ENCODE measurements around the gene MSANTD2. TPM values are rescaled to one million over a fixed set of nuclear protein-coding genes. Genes with fewer than 3 reads are reported as not detected.

MSANTD2 gene
- total RNA-seq, 4 donors from 2014 or later: 19.8 to 32.8 (median 23.5) TPM

DNA sequence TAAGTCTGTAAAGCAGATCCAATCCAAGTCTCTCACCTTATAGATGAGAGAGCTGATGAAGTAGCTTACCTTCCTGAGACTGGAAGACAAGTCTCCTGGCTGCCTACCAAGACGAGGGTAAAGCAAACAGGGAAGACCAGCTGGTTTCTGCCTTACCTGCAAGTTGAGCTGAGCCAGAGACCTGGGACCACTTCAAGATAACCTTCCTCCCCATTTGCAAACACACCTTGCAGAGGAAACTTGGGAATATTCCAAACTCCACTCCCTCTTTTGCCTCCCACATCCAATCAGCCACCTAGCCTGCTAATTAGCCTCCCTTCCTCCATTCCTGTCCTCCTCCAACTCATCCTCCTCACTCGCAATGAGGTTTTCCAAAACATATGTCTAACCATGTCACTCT is 41.6 kb upstream of the MSANTD2 start:
- Histone ChIP-seq H3K4me3 (no peak overlapping the region), H3K36me3 (no peaks in the 10 kb centered on the region), H3K27me3 (peaks cover 8 to 92% of the 10 kb centered on the region in 2 donors), H3K9me3 (no peaks in the 10 kb centered on the region), H3K4me1 (peaks cover 0 to 38% (median 16%) of the 10 kb centered on the region in 4 donors), H3K27ac (no peak overlapping the region)
- DNase-seq (ENCODE audit: low spot score in 2 of 2): no peak
- 45 to 53% methylated on average over 2 of the region's 2 CpGs for WGBS, 2 donors
- TF ChIP-seq POLR2A (IDR thresholded peaks at IDR 0.05) (no peak), EP300 (IDR thresholded peaks at IDR 0.05) (no peak)
- TF ChIP-seq, protein P1, sequence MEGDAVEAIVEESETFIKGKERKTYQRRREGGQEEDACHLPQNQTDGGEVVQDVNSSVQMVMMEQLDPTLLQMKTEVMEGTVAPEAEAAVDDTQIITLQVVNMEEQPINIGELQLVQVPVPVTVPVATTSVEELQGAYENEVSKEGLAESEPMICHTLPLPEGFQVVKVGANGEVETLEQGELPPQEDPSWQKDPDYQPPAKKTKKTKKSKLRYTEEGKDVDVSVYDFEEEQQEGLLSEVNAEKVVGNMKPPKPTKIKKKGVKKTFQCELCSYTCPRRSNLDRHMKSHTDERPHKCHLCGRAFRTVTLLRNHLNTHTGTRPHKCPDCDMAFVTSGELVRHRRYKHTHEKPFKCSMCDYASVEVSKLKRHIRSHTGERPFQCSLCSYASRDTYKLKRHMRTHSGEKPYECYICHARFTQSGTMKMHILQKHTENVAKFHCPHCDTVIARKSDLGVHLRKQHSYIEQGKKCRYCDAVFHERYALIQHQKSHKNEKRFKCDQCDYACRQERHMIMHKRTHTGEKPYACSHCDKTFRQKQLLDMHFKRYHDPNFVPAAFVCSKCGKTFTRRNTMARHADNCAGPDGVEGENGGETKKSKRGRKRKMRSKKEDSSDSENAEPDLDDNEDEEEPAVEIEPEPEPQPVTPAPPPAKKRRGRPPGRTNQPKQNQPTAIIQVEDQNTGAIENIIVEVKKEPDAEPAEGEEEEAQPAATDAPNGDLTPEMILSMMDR (IDR thresholded peaks at IDR 0.05): no peak

- 39 to 49% methylated on average over 3 of the region's 3 CpGs for WGBS, 2 donors
- TF ChIP-seq, protein P1 (IDR thresholded peaks at IDR 0.05): no peak
- no peaks in the 10 kb centered on the region for H3K9me3 ChIP-seq
- peaks cover 8 to 85% of the 10 kb centered on the region in 2 donors for H3K27me3 ChIP-seq
- peaks cover 0 to 40% (median 16%) of the 10 kb centered on the region in 4 donors for H3K4me1 ChIP-seq
- H3K36me3 ChIP-seq: no peaks in the 10 kb centered on the region
- no peak for DNase-seq (ENCODE audit: low spot score in 2 of 2)
- no peak overlapping the region for H3K4me3 ChIP-seq
- H3K27ac ChIP-seq: no peak overlapping the region
These were observed 41.0 kb upstream of the MSANTD2 start for GRCh38 chr11:124841201-124841600.

DNA sequence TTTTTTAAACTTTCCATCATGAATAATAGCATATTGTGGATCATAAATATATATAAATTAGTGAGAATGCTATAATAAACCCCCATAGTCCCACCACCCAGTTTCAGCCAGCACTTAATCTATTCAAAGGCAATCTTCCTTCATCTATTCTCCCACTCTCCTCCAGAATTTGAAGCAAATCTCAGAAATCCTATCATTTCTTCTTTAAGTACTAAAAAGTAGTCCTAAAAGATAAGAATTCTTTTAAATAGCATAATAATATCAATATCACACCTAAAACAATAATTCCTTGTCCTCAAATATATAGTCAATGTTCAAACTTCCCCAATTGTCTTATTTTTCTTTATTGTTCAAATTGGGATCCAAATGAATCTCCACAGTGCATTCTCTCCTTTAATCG is 40.5 kb upstream of the MSANTD2 start:
- no peaks in the 10 kb centered on the region for H3K36me3 ChIP-seq
- DNase-seq (ENCODE audit: low spot score in 2 of 2): no peak
- TF ChIP-seq POLR2A (IDR thresholded peaks at IDR 0.05) (no peak), EP300 (IDR thresholded peaks at IDR 0.05) (no peak)
- TF ChIP-seq, protein P1 (IDR thresholded peaks at IDR 0.05): no peak
- H3K4me1 ChIP-seq: peaks cover 0 to 41% (median 16%) of the 10 kb centered on the region in 4 donors
- H3K4me3 ChIP-seq: no peak overlapping the region
- WGBS, 2 donors: 60 to 65% methylated on average over 1 of the region's 1 CpG
- no peak overlapping the region for H3K27ac ChIP-seq
- H3K9me3 ChIP-seq: no peaks in the 10 kb centered on the region
- peaks cover 8 to 80% of the 10 kb centered on the region in 2 donors for H3K27me3 ChIP-seq

DNA sequence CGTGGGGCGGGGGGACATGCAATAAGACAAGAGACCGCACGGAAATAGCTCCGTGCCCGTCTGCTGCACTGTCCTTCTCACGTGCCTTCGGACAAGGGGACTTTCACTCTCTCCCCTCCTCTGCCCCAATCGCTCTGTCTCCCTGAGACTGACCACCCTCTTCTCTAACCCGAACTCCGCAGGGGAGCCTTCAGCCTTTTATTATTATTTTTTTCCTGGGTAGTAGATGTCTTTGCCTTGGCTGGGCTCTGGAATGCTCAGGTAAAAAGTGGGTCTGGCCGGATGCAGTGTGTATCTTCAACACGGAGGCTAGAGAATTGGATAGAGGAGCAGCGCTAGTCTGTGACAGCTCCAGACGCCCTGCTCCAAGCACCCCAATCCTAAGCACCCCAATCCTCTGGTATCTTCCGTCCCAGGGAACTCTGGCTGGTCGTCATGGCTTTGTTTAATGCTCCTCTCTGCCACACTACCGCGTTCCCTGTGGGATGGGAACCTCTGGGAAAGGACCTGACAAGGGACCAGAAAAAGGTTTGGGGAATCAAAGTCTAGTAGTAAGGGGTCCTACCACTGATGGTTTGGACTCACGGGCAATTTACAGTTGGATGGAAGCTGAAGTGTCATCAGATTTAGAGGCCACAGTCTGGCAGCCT is 39.9 kb upstream of the MSANTD2 start:
- peaks cover 8 to 74% of the 10 kb centered on the region in 2 donors for H3K27me3 ChIP-seq
- H3K36me3 ChIP-seq: no peaks in the 10 kb centered on the region
- no peak for DNase-seq (ENCODE audit: low spot score in 2 of 2)
- TF ChIP-seq, protein P1 (IDR thresholded peaks at IDR 0.05): no peak
- TF ChIP-seq EP300 (IDR thresholded peaks at IDR 0.05) (no peak), POLR2A (IDR thresholded peaks at IDR 0.05) (no peak)
- no peak overlapping the region for H3K27ac ChIP-seq
- no peaks in the 10 kb centered on the region for H3K9me3 ChIP-seq
- H3K4me1 ChIP-seq: peaks cover 0 to 40% (median 16%) of the 10 kb centered on the region in 4 donors
- 12 to 13% methylated on average over 20 of the region's 20 CpGs for WGBS, 2 donors
- peak overlapping the region; percentile 6 to 45 (median 26) for H3K4me3 ChIP-seq

DNA sequence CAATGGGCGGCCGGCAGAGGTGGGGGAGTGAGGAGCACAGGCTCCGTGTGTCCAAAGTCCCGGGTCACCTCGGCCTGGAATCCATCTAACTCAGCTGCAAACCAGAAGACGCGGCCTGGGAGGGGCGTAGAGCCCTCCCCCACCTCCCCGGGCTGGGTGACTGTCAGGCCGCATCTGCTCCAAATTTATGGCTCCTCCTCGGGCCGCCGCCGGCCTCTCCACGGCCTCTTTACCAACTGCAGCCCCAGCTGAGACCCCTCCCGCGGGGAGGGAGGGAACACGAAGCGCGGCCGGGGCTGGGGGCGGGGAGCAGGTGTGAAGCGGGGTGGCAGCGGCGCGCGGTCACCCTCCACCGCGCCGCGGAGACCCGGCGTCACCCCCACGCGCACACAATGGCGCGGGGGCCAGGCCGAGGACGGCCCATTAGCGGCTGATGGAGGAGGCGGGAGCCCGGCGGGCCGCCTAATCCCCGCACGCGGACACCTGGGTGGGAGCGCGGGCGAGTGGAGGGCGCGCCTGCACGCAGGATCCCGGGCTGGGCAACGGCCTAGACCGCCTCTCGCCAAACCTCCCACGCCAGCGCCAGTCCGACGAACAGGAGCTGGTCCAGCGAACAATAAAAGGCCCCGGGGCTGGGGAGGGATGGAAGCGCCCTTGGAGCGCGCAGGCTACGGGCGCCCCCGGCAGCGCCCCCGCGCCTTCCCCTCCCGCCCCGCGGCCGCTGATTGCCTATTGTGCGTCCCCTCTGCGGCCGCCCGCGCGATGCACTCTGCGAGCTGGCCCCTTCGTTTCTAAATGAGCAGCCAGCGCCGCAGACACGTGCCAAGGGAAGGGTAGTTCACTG is 39.1 kb upstream of the MSANTD2 start:
- no peak for DNase-seq (ENCODE audit: low spot score in 2 of 2)
- no peaks in the 10 kb centered on the region for H3K36me3 ChIP-seq
- peaks cover 8 to 67% of the 10 kb centered on the region in 2 donors for H3K27me3 ChIP-seq
- 1 to 3% methylated on average over 14 to 75 of the region's 87 CpGs for WGBS, 2 donors
- H3K4me3 ChIP-seq: peak overlapping the region; percentile 6 to 45 (median 26)
- TF ChIP-seq POLR2A (IDR thresholded peaks at IDR 0.05) (no peak), EP300 (IDR thresholded peaks at IDR 0.05) (no peak)
- TF ChIP-seq, protein P1 (IDR thresholded peaks at IDR 0.05): no peak
- peaks cover 0 to 35% (median 16%) of the 10 kb centered on the region in 4 donors for H3K4me1 ChIP-seq
- H3K27ac ChIP-seq: no peak overlapping the region
- no peaks in the 10 kb centered on the region for H3K9me3 ChIP-seq
